HG02840 (cell line): ENCODE results near the gene ZNF497.
"Not testable (repeated sequence)": the region's sequence is repeated elsewhere in the genome, so short reads cannot be mapped to it uniquely, and the experiment has no call there.

ENCODE experiments used
- ATAC-seq: cut with Tn5 transposase; IDR thresholded peaks from one replicate; pipeline ENCODE4 v1.9.1; 2021; ENCODE audit warnings: mild to moderate bottlenecking, moderate library complexity, moderate number of reproducible peaks; ENCODE audit not compliant: unreplicated experiment, low FRiP score

Gene ZNF497

DNA sequence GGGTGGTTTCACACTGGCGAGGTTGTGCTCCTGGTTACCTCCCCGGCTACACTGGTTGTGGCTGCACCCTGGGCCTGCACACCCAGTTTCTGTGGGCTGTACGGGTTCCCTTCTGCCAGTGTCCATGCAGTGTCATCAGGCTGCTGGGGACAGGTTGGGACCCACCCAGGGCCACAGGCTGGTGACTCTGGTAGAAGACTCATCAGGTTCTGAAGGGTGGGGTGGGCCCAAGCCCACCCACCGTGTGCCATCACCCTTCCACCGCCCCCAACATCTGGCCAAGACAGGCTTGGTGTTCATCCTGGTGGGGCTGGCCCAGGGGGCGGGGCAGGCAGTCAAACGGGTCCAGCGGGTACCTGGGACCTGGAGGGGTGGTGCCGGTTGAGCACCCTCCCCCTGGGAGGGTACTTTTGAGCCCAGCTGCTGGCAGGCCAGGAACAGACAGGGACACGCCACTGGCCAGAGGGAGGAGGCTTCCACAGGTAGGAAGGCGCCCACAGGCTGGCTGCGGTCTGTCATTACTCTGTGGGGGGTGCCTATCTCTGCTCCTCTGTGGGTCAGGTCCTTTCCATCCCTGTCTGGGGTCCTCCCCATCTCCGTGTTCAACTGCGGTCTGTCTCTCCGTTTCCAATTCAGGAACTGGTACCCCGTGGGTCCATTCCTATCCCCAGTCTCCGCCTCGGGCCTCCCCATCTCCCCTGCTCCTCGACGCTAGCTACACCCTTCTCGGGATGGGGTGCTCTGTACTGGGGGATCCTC lies 32.8 kb upstream of the ZNF497 start, which contains the start of gene RNF225:
TSS of gene RNF225 (plus strand) at position 437 of the 759 bp plus-strand sequence. CDS start 434 bp downstream, outside the sequence.
- ATAC-seq, result no peak

DNA sequence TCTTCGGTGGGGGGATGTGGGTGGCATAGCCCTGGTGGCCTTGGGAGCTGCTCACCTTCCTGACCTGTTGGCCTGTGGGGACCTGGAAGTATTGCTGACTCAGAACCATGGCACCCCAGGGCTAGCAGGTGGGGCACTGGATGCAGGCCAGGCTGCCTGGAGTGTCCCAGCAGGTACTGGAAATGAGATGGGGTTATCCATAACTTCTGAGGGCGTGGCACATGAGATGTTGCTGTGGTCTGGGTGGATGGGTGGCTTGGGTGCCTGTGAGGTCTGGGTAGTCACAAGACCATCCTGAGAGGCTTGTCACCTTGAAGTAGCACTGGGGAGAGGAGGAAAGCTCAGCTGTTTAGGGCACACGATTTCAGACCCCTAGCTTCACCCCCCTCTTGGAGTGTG lies 32.3 kb upstream of the ZNF497 start:
- ATAC-seq, result no peak

DNA sequence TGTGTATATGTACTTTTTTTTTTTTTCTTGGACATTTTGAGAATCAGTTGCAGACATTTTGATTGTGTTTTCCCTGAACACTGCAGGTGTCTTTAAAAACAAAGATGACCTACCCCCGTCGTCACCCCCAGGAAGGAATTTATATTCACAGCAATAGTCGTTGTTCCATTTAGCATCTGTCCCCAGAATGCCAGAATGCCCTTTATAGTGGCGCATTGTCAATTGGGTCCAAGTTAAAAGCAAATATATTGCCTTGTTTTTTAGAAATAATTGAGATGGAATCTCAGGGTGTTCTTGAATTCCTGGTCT lies 31.1 kb upstream of the ZNF497 start:
- ATAC-seq, result no peak

DNA sequence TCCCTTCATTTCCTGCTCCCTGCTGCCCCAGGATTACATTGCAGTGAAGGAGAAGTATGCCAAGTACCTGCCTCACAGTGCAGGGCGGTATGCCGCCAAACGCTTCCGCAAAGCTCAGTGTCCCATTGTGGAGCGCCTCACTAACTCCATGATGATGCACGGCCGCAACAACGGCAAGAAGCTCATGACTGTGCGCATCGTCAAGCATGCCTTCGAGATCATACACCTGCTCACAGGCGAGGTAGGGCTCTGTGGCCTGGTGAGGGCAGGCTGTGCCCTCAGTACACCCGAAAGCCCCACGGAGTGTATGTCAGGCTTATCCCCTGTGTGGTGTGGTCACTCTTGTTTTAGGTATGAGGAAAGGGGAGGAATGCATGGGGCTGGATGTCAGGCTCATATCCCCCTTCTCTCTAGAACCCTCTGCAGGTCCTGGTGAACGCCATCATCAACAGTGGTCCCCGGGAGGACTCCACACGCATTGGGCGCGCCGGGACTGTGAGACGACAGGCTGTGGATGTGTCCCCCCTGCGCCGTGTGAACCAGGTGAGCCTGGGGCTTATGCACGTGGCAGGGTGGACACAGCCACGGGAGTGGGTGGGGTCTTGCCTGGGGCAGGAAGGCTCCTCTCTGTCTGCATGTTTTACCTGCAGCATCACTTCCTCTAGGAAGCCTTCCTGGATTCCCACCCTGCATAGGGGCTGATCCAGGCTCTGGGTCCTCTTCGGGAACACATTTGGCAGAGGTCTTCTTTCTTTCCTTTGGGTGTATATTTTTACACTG lies 30.6 kb upstream of the ZNF497 start:
- no peak for ATAC-seq

DNA sequence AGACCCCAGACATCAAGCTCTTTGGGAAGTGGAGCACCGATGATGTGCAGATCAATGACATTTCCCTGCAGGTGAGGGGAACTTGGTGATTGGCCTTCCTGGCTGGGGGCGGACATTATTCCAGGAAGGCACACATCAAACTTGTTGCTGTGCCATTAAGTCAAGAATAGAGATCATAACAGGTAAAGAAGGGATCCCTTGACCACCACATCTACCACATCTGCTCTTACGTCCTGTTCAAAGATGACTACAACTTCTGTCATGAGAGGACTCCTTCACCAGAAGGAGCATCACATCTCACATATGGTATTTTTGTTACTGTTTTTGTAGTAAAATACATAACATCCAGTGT lies 25.6 kb upstream of the ZNF497 start:
- no peak for ATAC-seq

DNA sequence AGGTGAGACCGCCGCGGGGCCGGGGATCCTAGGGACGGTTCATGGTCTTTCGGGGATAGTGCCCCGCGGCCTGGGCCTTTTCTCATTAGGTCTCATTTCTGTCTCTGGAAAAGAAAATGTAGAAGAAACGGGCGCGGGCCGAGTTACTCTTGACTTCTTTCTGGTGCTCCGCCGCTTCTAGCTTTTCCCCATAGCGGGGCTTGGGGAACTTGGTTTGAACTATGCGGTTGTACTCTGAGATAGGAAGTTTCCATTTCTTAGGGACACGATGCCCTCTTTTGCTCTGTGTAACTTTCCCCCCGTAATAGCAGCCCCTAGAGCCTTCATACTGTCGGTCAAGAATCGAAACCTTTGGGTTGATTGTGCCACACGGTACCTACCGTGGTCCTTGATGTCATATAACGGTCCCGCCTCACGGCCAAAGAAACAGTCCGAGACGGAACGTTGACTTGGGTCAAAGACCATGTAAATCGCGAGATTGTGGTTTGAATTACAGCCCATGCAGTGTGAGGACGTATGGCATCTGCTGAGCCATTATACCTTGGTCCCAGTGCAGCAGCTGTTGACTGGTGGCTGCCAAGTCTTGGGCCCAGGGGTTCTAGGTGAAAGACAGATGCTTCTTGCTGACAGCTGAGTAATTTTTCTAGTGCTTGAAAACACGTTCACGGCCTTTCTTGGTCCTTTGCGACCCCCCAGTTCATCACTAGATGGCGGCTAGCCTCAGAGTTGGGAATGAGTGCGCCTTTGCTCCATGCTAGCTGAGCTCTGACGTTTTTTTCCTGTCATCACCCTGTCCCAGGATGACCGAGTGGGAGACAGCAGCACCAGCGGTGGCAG lies 25.0 kb upstream of the ZNF497 start:
- no peak for ATAC-seq

DNA sequence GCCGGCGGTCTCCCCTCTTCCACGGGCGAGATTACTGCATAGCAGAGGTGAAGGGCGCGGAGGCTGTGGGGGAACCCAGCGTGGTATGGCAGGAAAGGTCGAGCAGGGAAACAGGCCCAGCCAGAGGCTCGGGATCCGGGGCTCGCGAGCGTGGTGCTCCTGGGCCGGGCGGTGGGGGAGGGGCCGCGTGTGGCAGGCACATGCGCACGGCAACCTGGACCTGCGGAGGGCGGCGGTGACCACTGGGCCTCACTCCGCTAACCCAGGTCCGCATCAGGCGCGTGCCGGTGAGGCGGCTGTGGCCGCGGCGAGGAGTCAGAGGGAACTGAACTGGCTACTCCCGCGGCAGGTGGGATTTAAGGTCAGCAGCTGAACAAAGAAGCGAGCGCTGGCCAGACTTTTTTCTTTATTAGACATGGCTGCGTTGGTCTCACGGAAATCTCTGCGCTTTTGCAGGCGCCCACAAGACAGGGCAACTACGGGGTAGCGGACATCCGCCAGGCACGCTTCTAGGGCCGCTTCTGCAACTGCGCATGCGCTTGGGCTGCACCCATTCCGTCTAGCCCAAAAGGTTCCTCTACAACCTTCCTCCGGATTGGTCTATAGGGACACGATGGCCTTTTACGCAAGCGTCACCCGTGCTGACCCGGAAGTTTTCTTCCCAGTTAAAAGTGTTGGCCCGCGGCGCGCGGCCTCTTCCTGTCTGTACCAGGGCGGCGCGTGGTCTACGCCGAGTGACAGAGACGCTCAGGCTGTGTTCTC lies 24.2 kb upstream of the ZNF497 start, which contains the start of gene RPS5:
TSS of gene RPS5 (plus strand) at position 694 of the 762 bp plus-strand sequence. CDS start 869 bp downstream, outside the sequence.
- ATAC-seq, result peak; percentile 86

DNA sequence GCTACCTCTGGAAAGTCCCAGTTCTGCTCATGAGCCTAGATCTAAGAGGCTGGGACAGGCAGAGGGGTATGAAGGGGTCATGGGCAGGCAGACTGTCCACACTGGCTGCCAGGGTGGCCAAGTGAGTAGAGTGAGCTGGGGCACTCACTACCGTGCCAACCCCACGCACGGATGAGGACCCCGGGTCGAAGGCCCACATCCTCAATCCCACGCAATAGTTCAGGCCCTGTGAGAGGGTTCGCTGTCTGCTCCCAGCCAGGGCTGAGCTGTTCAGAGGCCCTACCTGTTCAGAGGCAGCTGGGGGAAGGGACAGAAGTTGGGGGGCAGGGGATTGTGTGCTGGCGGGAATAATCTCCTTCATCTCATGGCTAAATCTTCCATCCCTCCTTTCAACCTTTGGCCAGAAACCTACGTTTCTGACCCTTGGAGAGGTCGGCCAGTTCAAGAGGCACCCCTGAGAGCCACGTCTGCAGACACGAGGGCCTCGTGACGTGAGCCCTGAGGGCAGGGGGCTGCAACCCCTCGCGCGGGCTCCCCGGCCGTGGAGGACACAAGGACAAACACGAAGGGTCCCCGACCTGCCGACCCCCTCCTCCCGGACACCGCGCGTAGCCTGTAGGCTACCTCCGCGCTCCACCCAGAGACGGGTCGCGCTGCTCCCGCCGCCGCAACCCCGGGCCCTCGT lies 23.5 kb upstream of the ZNF497 start:
- peak; percentile 6 for ATAC-seq

DNA sequence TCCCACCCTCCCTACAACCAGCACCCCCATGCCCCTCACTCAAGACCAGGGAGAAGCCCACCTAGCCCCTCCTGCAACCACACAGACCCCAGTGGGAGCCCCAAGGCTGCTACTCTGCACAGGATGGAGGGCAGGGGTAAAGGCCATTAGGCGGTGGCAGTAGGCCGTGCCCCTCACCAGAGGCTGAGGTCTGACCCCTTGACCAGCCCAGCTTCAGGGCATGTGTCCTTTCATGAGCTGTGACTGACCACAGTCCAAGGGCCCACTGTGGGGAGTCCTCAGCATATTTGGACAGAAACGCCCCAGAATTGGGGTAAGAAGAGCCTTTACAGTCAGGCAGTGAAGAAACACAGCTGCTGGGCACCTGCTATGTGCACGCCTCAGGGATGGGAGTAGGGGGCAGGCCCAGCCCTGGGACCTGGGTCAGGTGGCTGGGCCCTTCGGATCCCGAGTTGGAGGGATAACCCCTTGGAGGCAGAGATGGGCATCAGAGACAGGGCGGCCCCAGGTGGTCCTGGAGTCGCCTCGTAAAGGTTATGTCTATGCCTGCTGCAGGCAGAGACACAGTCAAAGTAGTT lies 22.9 kb upstream of the ZNF497 start:
- no peak for ATAC-seq

DNA sequence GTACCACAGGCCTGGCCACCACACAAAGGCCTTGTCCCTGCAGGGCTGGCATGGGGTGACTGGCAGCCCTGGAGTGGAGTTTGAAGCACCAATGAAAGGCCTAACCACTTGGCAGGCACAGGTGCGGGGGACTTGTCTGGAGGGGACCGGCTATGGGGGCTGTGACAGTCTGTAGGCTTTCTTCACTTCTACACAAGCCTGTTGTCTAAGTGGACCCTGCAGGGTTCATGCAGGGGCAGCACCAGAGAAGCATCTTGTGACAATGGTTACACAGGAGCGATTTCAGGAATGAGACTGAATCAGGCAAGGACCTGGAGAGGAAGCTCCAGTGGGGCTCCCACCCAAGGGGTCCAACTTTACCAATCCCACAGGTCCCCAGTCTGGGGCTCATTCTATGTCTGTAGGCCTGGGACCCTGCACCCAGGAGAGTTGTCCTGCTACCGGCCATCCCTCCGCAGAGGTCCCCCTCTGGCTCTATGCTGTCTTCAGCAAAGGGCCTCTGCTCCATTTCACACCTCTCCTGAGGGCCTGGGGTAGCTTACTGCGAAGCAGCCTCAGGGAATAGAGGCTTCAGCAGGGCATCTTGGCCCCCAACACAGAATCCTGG lies 20.5 kb upstream of the ZNF497 start:
- no peak for ATAC-seq

DNA sequence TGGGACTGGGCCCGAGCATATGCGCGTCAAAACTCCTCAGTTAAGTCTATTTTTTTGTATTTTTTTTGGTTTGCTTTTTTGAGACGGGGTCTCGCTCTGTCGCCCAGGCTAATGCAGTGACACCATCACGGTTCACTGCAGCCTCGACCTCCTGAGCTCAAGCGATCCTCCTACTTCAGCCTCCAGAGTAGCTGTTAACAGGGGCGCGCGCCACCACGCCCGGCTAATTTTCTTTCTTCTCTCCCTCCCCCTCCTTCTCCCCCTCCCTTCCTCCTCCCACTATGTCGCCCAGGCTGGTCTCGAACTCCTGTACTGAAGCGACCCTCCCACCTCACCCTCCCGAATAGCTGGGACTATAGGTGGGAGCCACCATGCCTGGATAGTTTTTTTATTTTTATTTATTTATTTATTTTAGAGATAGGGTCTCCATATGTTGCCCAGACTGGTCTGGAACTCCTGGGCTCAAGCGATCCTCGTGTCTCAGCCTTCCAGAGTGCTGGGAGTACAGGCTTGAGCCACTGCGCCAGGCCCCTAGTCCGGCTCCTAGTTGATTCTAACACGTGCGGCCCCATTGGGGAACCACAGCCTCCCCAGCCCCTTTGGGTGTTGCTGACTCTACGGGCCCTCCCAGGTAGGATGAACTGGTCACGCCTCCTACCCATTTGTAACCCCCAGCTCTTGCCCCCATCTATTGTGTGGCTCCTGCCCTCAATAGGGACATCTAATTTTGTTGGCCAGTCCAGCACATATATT lies 19.1 kb upstream of the ZNF497 start:
- no peak for ATAC-seq

DNA sequence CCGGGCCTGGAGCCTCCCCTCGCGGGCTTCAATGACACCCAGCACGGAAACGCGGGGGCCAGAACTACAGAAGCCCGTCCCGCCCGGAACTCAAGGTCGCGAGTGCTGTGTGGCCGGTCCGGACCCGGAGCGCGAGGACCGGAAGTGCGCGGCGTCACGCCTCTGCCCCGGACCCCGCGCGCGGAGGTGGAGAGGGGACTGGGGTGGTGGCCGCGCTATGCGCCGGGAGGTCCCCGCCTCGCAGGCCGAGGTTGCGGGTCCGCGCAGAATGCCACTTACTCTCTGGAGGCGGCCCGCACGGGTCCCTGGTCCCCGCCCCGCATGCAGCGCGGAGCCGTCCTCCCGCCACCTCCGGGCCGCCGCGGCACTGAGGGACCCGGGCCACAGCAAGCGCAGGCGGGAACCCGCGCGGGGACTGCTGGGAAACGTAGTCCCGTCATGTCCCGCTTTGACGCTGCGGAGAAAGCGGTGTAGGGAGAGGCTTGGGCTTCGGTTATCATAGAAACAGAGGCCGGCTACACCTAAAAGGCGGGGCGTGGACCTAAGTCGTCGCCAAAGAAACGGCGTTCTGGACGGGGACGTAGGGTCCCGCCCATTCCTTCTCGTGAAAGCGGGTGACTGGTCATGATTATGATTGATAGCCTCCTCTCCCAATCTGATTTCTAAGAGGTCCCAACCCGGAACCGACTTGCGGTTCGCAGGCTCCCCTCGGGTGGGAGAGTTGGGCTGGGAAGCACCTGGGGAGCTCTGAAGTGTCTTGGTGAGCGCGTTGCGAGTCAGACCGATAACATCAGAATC lies 18.3 kb upstream of the ZNF497 start, which contains the start of gene ZNF837:
TSS of gene ZNF837 (minus strand) at position 369 of the 798 bp plus-strand sequence. CDS start 11,698 bp downstream, outside the sequence.
- ATAC-seq, result peak; percentile 84

DNA sequence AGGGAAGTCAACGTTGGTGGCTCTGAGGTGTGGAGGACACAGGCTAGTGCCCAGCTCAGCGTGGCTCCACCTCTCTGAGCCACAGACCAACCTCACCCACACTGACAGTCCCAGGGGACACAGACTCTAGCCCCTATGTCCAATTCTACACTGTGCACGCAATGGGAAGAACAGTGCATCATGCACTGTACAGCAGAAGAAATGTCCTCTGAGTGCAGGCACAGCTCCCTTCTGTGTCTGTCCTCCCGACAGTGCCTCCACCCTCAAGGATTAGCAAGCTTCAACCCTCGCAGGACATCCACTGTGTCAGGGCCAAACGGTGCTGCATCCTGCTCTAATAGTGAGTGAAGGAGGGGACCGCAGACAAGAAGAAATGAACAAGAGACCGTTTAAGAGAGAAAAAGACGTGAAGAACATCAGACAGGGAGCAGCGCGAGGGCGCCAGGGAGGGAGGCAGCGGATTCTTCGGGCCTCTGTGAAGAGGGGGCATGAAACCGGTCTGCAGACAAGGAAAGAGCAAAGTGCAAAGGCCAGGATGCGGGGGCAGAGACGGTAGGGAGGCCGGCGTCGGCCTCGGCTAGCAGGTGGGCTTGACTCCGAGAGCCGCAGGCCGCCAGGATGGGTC lies 17.6 kb upstream of the ZNF497 start:
- no peak for ATAC-seq

DNA sequence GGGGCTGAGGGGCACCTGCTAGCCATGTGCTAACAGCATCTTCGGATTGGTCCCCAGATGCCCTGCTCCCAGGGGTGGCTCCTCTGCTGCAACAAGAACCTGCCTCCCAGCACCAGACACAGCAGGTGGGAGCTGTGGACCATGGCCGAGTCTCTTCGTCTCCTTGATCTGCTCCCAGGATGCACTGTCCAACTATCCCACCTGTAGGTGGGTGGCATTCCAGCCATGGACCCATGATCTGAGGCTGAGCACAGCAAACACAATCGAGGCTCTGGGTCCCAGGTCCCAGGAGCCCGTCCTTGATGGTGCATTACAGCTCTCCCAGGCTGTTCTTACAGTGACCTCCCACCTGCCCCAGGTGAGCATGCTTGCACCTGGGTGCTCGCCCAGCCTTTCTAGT lies 16.7 kb upstream of the ZNF497 start:
- ATAC-seq, result no peak

DNA sequence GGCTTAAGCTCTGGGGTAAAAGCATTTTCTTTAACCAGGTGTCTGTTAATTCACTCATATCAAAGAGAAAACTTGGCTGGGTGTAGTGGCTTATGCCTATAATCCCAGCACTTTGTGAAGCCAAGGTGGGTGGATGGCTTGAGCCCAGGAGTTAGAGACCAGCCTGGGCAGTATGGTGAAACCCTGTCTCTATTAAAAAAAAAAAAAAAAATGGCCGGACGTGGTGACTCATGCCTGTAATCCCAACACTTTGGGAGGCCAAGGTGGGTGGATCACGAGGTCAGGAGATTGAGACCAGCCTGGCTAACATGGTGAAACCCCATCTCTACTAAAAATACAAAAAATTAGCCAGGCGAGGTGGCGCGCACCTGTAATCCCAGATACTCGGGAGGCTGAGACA lies 14.2 kb upstream of the ZNF497 start:
- not testable (repeated sequence) for ATAC-seq

DNA sequence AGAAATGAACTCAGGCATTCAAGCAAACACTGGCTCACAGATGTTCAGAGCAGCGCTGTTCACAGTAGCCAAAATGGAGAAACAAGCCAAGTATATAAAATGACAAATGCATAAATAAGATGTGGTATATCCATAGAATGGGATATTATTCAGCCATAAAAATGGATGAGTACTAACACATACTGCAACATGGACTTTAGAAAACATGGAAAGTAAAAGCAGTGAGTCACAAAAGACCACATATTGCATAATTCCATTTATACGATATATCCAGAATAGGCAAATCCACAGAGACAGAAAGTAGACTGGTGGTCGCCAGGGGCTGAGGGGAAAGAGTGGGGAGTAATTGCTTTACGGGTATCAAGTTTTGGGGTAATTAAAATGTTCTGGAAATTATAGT lies 11.6 kb upstream of the ZNF497 start:
- no peak for ATAC-seq
